GM18951 (cell line): ENCODE measurements around the gene SERPINB8.

ENCODE experiments used
- POLR2A ChIP-seq: IDR thresholded peaks from 4 replicates; pipeline ENCODE4 v1.6.1; 2011; ENCODE audit warnings: mild to moderate bottlenecking; ENCODE audit not compliant: insufficient read length, insufficient read depth; ENCODE audit errors: extremely low read depth
- in situ Hi-C: fragments of 300-500 bp; cut with MboI; formaldehyde crosslinking; loops from one replicate; pipeline ENCODE4 v1.12.0; 2022; ENCODE audit warnings: low sequenced_read_pairs, mixed read lengths, inconsistent platforms; ENCODE audit not compliant: unreplicated experiment

SERPINB8 gene

DNA sequence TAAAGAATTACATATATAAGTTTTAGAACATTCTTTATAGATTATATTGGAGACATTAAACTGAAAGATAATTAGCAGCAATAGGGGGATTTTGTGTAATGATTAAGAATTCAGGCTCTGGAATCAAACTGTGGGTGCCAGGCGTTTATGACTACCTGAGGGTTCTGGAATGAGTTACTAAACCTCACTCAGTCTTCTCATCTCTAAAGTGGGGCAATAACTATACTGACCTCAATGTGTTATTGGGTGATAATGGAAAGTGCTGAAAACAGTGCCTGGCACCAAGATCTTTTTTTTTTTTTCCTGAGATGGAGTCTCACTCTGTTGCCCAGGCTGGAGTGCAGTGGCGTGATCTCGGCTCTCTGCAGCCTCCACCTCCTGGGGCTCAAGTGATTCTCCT lies 7.2 kb downstream of the SERPINB8 start:
- in situ Hi-C loops: no loop called here
- TF ChIP-seq POLR2A: no peak

DNA sequence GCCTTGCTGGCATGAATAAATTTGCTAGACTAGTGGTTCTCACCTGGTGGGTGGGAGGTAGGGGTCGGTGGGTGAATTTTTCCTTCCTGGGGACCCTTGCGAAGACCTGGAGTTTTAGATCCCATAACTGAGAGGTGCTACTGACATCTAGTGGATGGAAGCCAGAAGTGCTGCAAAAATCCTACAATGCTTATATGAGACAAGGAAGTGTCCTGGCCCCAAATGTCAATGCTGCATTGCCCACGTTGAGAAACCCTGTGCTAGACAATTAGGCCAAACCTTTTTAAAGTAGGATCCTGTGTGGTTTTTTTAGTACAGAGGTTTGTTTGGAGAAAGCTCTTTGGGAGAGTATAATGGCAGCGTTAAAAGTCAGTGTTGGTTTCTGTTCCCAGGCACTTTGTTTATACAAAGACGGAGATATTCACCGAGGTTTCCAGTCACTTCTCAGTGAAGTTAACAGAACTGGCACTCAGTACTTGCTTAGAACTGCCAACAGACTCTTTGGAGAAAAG lies 9.6 kb downstream of the SERPINB8 start:
- TF ChIP-seq POLR2A: no peak
- in situ Hi-C loops: no loop called here

DNA sequence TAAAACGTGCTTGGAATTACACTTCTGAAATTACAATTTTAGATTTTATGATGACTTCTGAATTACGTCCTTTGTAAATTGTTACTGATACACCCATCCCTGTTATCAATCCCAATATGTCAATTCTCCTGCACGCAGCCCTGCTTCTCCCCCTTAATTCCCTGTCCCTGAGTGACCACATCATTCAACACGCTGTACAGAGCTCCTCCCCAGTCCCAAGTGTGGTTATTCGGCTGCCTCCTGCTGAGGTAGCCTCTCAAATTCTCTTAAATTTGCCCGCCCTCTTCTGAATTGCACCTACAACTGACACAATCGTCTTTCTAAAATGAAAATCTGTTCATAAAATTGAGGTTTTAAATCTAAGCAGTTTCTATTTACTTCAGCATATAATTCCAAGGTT lies 10.1 kb downstream of the SERPINB8 start:
- TF ChIP-seq POLR2A: no peak
- in situ Hi-C loops: no loop called here

DNA sequence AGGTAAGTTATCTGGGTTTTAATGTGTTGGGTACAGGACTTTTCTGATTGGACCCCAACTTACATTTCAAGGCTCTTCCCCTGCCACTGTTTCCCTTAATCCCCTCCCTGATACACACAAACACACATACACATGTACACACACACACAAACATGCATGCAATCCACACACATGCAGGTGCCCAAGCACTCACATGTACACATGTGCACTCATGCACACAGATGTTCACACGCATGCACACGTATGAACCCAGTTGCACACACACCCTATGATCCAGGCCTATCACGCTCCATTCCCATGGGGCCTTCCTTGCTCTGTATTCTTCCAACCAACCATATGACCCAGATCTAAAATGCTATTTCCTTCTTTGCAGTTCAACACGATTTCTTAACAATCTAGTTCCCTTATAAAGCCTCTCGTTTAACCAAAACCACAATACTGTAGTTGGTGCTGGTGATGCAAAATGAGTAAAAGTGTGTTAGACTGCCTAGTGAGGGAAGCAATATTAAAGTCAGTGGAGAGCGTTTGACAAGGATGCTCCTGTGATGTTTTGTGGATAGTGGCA lies 11.1 kb downstream of the SERPINB8 start:
- no peak for TF ChIP-seq POLR2A
- in situ Hi-C loops: no loop called here

- in situ Hi-C loops: no loop called here
- no peak for TF ChIP-seq POLR2A
These were observed 11.8 kb downstream of the SERPINB8 start for GRCh38 chr18:63981719-63982118.

GRCh38 chr18:63982361-63982760 lies 12.5 kb downstream of the SERPINB8 start:
- in situ Hi-C loops: no loop called here
- no peak for TF ChIP-seq POLR2A

- in situ Hi-C loops: no loop called here
These were observed 17.0 kb downstream of the SERPINB8 start for GRCh38 chr18:63986885-63987284.

DNA sequence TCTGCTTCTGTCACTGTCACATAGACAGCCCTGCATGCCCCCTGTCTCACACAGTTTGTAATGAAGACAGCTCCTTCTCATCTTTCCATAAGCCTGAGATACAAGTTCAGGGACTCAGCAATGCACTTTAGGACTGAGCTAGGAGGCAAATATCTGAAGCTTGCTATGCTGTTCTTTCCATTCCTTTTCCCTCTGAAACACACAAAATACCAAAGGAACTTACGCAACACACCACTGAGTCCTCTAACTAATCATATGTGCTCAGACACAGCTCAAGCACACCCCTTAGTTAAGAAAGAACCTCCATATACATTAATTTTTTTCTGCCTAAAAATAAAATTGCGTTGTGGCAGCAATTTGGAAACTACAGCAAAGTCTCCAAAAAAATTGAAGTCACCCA lies 17.9 kb downstream of the SERPINB8 start:
- in situ Hi-C loops: no loop called here
- TF ChIP-seq POLR2A: no peak

More at GRCh38 chr18:63986885-63987284, 17.0 kb downstream of the SERPINB8 start:
- TF ChIP-seq POLR2A: no peak

GRCh38 chr18:63992751-63993150 lies 22.9 kb downstream of the SERPINB8 start:
- no peak for TF ChIP-seq POLR2A
- in situ Hi-C loops: no loop called here

GRCh38 chr18:63994783-63995399 lies 25.0 kb downstream of the SERPINB8 start:
- in situ Hi-C loops: no loop called here
- TF ChIP-seq POLR2A: no peak

DNA sequence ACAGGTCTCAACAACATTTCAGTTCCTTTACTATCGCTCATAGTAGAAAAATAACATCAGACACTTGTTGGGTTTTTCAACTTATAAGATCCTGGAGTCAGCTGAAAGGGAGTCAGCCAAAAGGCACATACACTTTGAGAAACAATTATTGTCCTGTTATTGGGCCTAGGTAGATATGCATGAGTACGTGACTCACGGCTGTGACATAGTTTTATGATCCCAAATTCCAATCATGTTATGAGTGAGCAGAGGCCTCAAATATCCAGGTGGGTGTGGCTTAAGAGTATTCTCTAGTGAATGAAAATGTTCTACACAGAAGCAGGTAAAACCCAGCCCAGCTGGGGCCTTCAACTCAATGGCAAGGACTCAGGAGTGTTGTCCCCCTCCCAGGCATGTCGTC lies 27.2 kb downstream of the SERPINB8 start:
- no peak for TF ChIP-seq POLR2A
- in situ Hi-C loops: no loop called here

DNA sequence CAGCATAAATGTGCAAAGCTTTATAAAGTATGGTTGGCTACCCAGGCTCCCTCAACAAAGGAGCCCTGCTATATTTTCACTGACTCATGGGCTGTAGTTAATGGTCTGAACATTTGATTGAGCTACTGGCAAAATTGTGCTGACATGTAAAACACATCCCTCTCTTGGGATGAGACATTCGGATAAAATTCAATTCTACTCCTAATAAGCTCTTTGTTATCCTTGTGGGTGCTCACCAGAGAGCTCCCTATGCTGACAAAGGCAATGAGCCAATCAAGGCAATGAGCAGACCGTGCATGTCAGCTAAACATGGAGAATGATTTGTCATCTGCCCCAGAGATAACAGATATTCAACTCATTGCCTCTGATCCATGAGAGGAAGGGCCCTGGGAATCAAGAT lies 27.7 kb downstream of the SERPINB8 start:
- no peak for TF ChIP-seq POLR2A

GRCh38 chr18:63999871-64000270 lies 30.0 kb downstream of the SERPINB8 start:
- in situ Hi-C loops: no loop called here
- TF ChIP-seq POLR2A: no peak

More for the DNA sequence above, 27.7 kb downstream of the SERPINB8 start:
- in situ Hi-C loops: no loop called here

DNA sequence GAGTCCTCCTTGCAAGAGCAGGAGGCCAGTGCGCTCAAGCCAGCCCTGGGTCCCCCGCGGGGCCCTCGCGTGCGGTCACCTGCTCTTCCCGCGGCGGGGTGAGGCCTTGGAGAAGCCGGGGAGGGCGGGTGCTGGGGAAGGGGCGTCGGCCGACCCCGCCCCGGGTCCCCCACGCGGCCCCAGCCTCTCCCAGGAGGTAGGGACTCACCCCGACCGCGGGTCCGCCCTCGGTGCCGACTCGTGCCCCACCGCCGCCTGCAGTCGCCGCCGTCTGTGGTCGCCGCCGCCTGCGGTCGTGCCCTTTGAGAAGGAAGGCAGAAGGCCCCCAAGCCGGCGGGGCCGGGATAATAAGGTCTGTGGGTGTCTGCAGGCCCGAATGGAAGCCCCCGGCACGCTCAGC lies 32.7 kb downstream of the SERPINB8 start:
- in situ Hi-C loops: no loop called here
- no peak for TF ChIP-seq POLR2A
